ENCODE results near the gene NXN.

Gene NXN

GRCh38 chr17:902463-902862 lies 77.1 kb downstream of the NXN start:
- no peak overlapping the region for H3K4me3 ChIP-seq (ENCODE audit: low read depth, low read length)
- no peak for DNase-seq (ENCODE audit: low read depth)

- no peak for DNase-seq (ENCODE audit: low read depth)
- H3K4me3 ChIP-seq (ENCODE audit: low read depth, low read length), result no peak overlapping the region
Measured at GRCh38 chr17:901964-902363, 77.6 kb downstream of the NXN start.

GRCh38 chr17:901191-901950 lies 78.2 kb downstream of the NXN start:
- H3K4me3 ChIP-seq (ENCODE audit: low read depth, low read length), result no peak overlapping the region
- no peak for DNase-seq (ENCODE audit: low read depth)

GRCh38 chr17:900336-900934 lies 79.1 kb downstream of the NXN start:
- no peak overlapping the region for H3K4me3 ChIP-seq (ENCODE audit: low read depth, low read length)
- DNase-seq (ENCODE audit: low read depth), result no peak

GRCh38 chr17:897970-898619 lies 81.5 kb downstream of the NXN start:
- H3K4me3 ChIP-seq (ENCODE audit: low read depth, low read length), result no peak overlapping the region

GRCh38 chr17:896953-897661 lies 82.5 kb downstream of the NXN start:
- H3K4me3 ChIP-seq (ENCODE audit: low read depth, low read length), result no peak overlapping the region
- no peak for DNase-seq (ENCODE audit: low read depth)

More at GRCh38 chr17:897970-898619, 81.5 kb downstream of the NXN start:
- no peak for DNase-seq (ENCODE audit: low read depth)

- no peak for DNase-seq (ENCODE audit: low read depth)
- H3K4me3 ChIP-seq (ENCODE audit: low read depth, low read length), result no peak overlapping the region
Measured at GRCh38 chr17:896454-896853, 83.1 kb downstream of the NXN start.

- no peak for DNase-seq (ENCODE audit: low read depth)
- no peak overlapping the region for H3K4me3 ChIP-seq (ENCODE audit: low read depth, low read length)
Measured at GRCh38 chr17:892958-893357, 86.6 kb downstream of the NXN start.

- no peak for DNase-seq (ENCODE audit: low read depth)
- no peak overlapping the region for H3K4me3 ChIP-seq (ENCODE audit: low read depth, low read length)
Measured at GRCh38 chr17:888998-889441, 90.6 kb downstream of the NXN start.

- DNase-seq (ENCODE audit: low read depth), result no peak
- no peak overlapping the region for H3K4me3 ChIP-seq (ENCODE audit: low read depth, low read length)
Measured at GRCh38 chr17:887551-888209, 91.9 kb downstream of the NXN start.

GRCh38 chr17:885971-886571 lies 93.5 kb downstream of the NXN start:
- H3K4me3 ChIP-seq (ENCODE audit: low read depth, low read length), result no peak overlapping the region

GRCh38 chr17:883586-883962 lies 96.0 kb downstream of the NXN start:
- no peak overlapping the region for H3K4me3 ChIP-seq (ENCODE audit: low read depth, low read length)
- no peak for DNase-seq (ENCODE audit: low read depth)

More at GRCh38 chr17:885971-886571, 93.5 kb downstream of the NXN start:
- DNase-seq (ENCODE audit: low read depth), result no peak

GRCh38 chr17:882827-883585 lies 96.6 kb downstream of the NXN start:
- DNase-seq (ENCODE audit: low read depth), result peak; percentile 71
- no peak overlapping the region for H3K4me3 ChIP-seq (ENCODE audit: low read depth, low read length)

GRCh38 chr17:881778-882177 lies 97.8 kb downstream of the NXN start:
- H3K4me3 ChIP-seq (ENCODE audit: low read depth, low read length), result no peak overlapping the region
- no peak for DNase-seq (ENCODE audit: low read depth)

- DNase-seq (ENCODE audit: low read depth), result no peak
- no peak overlapping the region for H3K4me3 ChIP-seq (ENCODE audit: low read depth, low read length)
Measured at GRCh38 chr17:880443-881269, 98.9 kb downstream of the NXN start.

GRCh38 chr17:879546-880442 lies 99.8 kb downstream of the NXN start:
- DNase-seq (ENCODE audit: low read depth), result no peak
- no peak overlapping the region for H3K4me3 ChIP-seq (ENCODE audit: low read depth, low read length)

- DNase-seq (ENCODE audit: low read depth), result no peak
- H3K4me3 ChIP-seq (ENCODE audit: low read depth, low read length), result no peak overlapping the region
Measured at GRCh38 chr17:877630-878029, 101.9 kb downstream of the NXN start.

All from skeletal muscle cell (primary cell).